T-cell (primary cell): ENCODE measurements around the gene SELENOW. TPM values are rescaled to one million over a fixed set of nuclear protein-coding genes. Genes with fewer than 3 reads are reported as not detected.

ENCODE experiments used
- ATAC-seq, 4 experiments: fragments of 200-7000 bp in 3 of 4; fragments of 150-1000 bp in 1 of 4; cut with Tn5 transposase; replicated peaks in 1 of 4; 1 replicate in 3 of 4; 2 replicates in 1 of 4; pipeline ENCODE4 v1.10.0; 2021; ENCODE audit warnings: moderate library complexity in 3 of 4, mild to moderate bottlenecking in 2 of 4, moderate number of reproducible peaks in 1 of 4
- CTCF ChIA-PET, 2 donors: fragments of 300-600 bp; sonication (Branson Sonifier 250); formaldehyde crosslinking; loops; one replicate each; lab custom pipeline; 2022; ENCODE audit warnings: antibody characterized with exemption in 2 of 2; lab: Charles Lee
- POLR2A ChIA-PET, 2 donors: fragments of 300-600 bp; sonication (Branson Sonifier 250); formaldehyde crosslinking; loops; one replicate each; lab custom pipeline; 2022; ENCODE audit warnings: antibody characterized with exemption in 2 of 2; lab: Charles Lee
- DNase-seq, 35 experiments: peaks; one replicate each; pipeline versions ENCODE4 v3.0.0 to v3.0.0-alpha.2; 2013 to 2023
- H3K27ac ChIP-seq: one replicate; pipeline ENCODE4 v1.5.1; 2013; ENCODE audit warnings: low read length
- H3K27me3 ChIP-seq, 2 experiments: replicated peaks in 1 of 2; 1 replicate in 1 of 2; 2 replicates in 1 of 2; pipeline versions ENCODE4 v1.6.1 to v1.7.0; 2013; ENCODE audit warnings: low read length in 1 of 2, mixed read lengths in 1 of 2; ENCODE audit not compliant: control insufficient read depth in 2 of 2, insufficient read depth in 2 of 2; ENCODE audit errors: extremely low read depth in 1 of 2
- H3K36me3 ChIP-seq, 2 donors: 1 replicate in 1 of 2; 2 replicates in 1 of 2; pipeline versions ENCODE4 v1.6.1 to v1.7.0; 2013; ENCODE audit warnings: low read length in 1 of 2; ENCODE audit not compliant: control insufficient read depth in 2 of 2, insufficient read depth in 1 of 2; ENCODE audit errors: extremely low read depth in 1 of 2
- H3K4me1 ChIP-seq, 2 experiments: 1 replicate in 1 of 2; 2 replicates in 1 of 2; pipeline versions ENCODE4 v1.6.1 to v1.7.0; 2013; ENCODE audit warnings: low read length in 2 of 2, mixed read lengths in 1 of 2; ENCODE audit not compliant: insufficient read depth in 2 of 2, control insufficient read depth in 1 of 2; ENCODE audit errors: extremely low read depth in 1 of 2
- H3K4me3 ChIP-seq, 2 donors: 1 replicate in 1 of 2; 2 replicates in 1 of 2; pipeline versions ENCODE4 v1.5.1 to v1.7.0; 2013; ENCODE audit warnings: mild to moderate bottlenecking in 2 of 2, low read length in 1 of 2, moderate library complexity in 1 of 2; ENCODE audit not compliant: control insufficient read depth in 1 of 2; ENCODE audit errors: extremely low read depth in 1 of 2
- H3K9me3 ChIP-seq: 2 replicates; pipeline ENCODE4 v1.7.0; 2013
- H3K27ac Mint-ChIP-seq, 2 donors: one replicate each; pipeline ENCODE4 v1.8.0; 2020 to 2021; ENCODE audit warnings: mild to moderate bottlenecking in 2 of 2, mixed read lengths in 2 of 2
- H3K27me3 Mint-ChIP-seq, 2 donors: one replicate each; pipeline ENCODE4 v1.8.0; 2021 to 2022; ENCODE audit warnings: mixed read lengths in 2 of 2
- H3K36me3 Mint-ChIP-seq: one replicate; pipeline ENCODE4 v1.8.0; 2021; ENCODE audit warnings: mixed read lengths
- H3K4me1 Mint-ChIP-seq, 3 donors: one replicate each; pipeline ENCODE4 v1.8.0; 2020 to 2022; ENCODE audit warnings: mixed read lengths in 3 of 3, mild to moderate bottlenecking in 1 of 3
- H3K4me3 Mint-ChIP-seq, 3 donors: one replicate each; pipeline ENCODE4 v1.8.0; 2020 to 2022; ENCODE audit warnings: mild to moderate bottlenecking in 3 of 3, mixed read lengths in 3 of 3, moderate library complexity in 3 of 3
- H3K9me3 Mint-ChIP-seq, 3 donors: one replicate each; pipeline ENCODE4 v1.8.0; 2020 to 2022; ENCODE audit warnings: mixed read lengths in 3 of 3
- WGBS: methylation state at CpG from one replicate; pipeline ENCODE4 v1.1.5; 2013; ENCODE audit warnings: missing lambda C conversion rate; ENCODE audit not compliant: insufficient coverage; 5-methylcytosine and 5-hydroxymethylcytosine counted together
- total RNA-seq, 35 experiments: library from RNA in 6 of 35; stranded (reverse) in 6 of 35; fragments of 120-200 nt in 1 of 35; gene quantifications; one replicate each; pipeline versions ENCODE4 v1.2.1 to v1.2.4 and lab custom pipeline; 2013 to 2026

The SELENOW gene
- 100 to 1,000 TPM in 4 of 5 donors, 10 to 100 TPM in 1; 91.5 to 111 (median 101) TPM for total RNA-seq
- total RNA-seq (2013) = 199 TPM
- 27.0 to 80.5 (median 54.0) reads per million in 29 experiments for total RNA-seq (lab: John Stamatoyannopoulos, UW)

- POLR2A ChIA-PET = no interaction called here
- no peaks in the 10 kb centered on the region for H3K27me3 ChIP-seq
- DNase-seq (peak; percentile 27 to 88 (median 61)), ATAC-seq (peak; percentile 92 to 93 (median 93))
- under 1% methylated on average over 41 of the region's 65 CpGs for WGBS
- Mint-ChIP-seq H3K4me3 (peak within 1 kb of the TSS; percentile 94 to 96 (median 95)), H3K9me3 (no peaks in the 10 kb centered on the region), H3K4me1 (peaks cover 26 to 38% (median 38%) of the 10 kb centered on the region in 3 donors), H3K27me3 (no peaks in the 10 kb centered on the region), H3K36me3 (peaks cover 19% of the 10 kb centered on the region), H3K27ac (peak within 1 kb of the TSS; percentile 93 to 97)
- CTCF ChIA-PET = no interaction called here
- H3K9me3 ChIP-seq = no peaks in the 10 kb centered on the region
- peaks cover 8 to 14% of the 10 kb centered on the region in 2 donors for H3K36me3 ChIP-seq
- peak within 1 kb of the TSS; percentile 99 for H3K27ac ChIP-seq
- H3K4me1 ChIP-seq = peaks cover 0 to 36% of the 10 kb centered on the region in 2 experiments
- peak within 1 kb of the TSS; percentile 80 to 83 for H3K4me3 ChIP-seq
Measured at GRCh38 chr19:47778049-47778953, at the start of gene SELENOW. Gene SELENOW (plus strand): TSS chr19:47778703. CDS start chr19:47778786, 83 bp downstream.

GRCh38 chr19:47729468-47729798, 49.1 kb upstream of the SELENOW start:
- Mint-ChIP-seq H3K36me3 (no peaks in the 10 kb centered on the region), H3K4me3 (peak overlapping the region; percentile 43 to 63 (median 56)), H3K27me3 (peaks cover 29 to 44% of the 10 kb centered on the region in 2 donors), H3K4me1 (peaks cover 14 to 18% (median 16%) of the 10 kb centered on the region in 3 donors), H3K9me3 (no peaks in the 10 kb centered on the region), H3K27ac (peak overlapping the region in 1 of 2 donors; percentile 9)
- CTCF ChIA-PET = no interaction called here
- Histone ChIP-seq H3K4me3 (peak overlapping the region in 1 of 2 donors; percentile 62), H3K27ac (no peak overlapping the region), H3K27me3 (peaks cover 0 to 63% of the 10 kb centered on the region in 2 experiments), H3K36me3 (no peaks in the 10 kb centered on the region), H3K9me3 (no peaks in the 10 kb centered on the region), H3K4me1 (peaks cover 0 to 16% of the 10 kb centered on the region in 2 experiments)
- WGBS = 16% methylated on average over 6 of the region's 9 CpGs
- DNase-seq = no peak
- peak in 3 of 4 experiments; percentile 29 to 64 (median 36) for ATAC-seq
- POLR2A ChIA-PET = no interaction called here

GRCh38 chr19:47729799-47730520, 48.5 kb upstream of the SELENOW start:
- Mint-ChIP-seq H3K36me3 (no peaks in the 10 kb centered on the region), H3K27me3 (peaks cover 29 to 42% of the 10 kb centered on the region in 2 donors), H3K4me1 (peaks cover 14 to 18% (median 16%) of the 10 kb centered on the region in 3 donors), H3K9me3 (no peaks in the 10 kb centered on the region), H3K27ac (peak overlapping the region in 1 of 2 donors; percentile 55), H3K4me3 (peak overlapping the region; percentile 48 to 63 (median 56))
- H3K4me3 ChIP-seq = peak overlapping the region in 1 of 2 donors; percentile 62
- no peak overlapping the region for H3K27ac ChIP-seq
- peak in 6 of 35 experiments; percentile 18 to 33 (median 22) for DNase-seq
- H3K4me1 ChIP-seq = peaks cover 0 to 16% of the 10 kb centered on the region in 2 experiments
- WGBS = 6% methylated on average over 26 of the region's 30 CpGs
- ChIA-PET POLR2A (no interaction called here), CTCF (interaction anchor here in 1 of 2 donors (0.6 kb wide), 1 partner anchor 33 kb away, joined by 3 read pairs; no protein-coding TSS in a partner anchor)
- ATAC-seq = peak in 3 of 4 experiments; percentile 37 to 81 (median 51)
- H3K9me3 ChIP-seq = no peaks in the 10 kb centered on the region
- peaks cover 0 to 66% of the 10 kb centered on the region in 2 experiments for H3K27me3 ChIP-seq
- no peaks in the 10 kb centered on the region for H3K36me3 ChIP-seq

- H3K36me3 ChIP-seq = no peaks in the 10 kb centered on the region
- ATAC-seq (no peak), DNase-seq (no peak)
- peaks cover 0 to 60% of the 10 kb centered on the region in 2 experiments for H3K27me3 ChIP-seq
- POLR2A ChIA-PET = no interaction called here
- no peak overlapping the region for H3K27ac ChIP-seq
- no peaks in the 10 kb centered on the region for H3K9me3 ChIP-seq
- Mint-ChIP-seq H3K27me3 (peaks cover 29 to 40% of the 10 kb centered on the region in 2 donors), H3K4me3 (peak overlapping the region; percentile 48 to 63 (median 56)), H3K4me1 (peaks cover 14 to 18% (median 16%) of the 10 kb centered on the region in 3 donors), H3K36me3 (no peaks in the 10 kb centered on the region), H3K9me3 (no peaks in the 10 kb centered on the region), H3K27ac (no peak overlapping the region)
- H3K4me3 ChIP-seq = no peak overlapping the region
- peaks cover 0 to 16% of the 10 kb centered on the region in 2 experiments for H3K4me1 ChIP-seq
- WGBS = 74% methylated on average over 4 of the region's 8 CpGs
- CTCF ChIA-PET = interaction anchor here in 1 of 2 donors (0.6 kb wide), 1 partner anchor 33 kb away, joined by 3 read pairs; no protein-coding TSS in a partner anchor
Measured at GRCh38 chr19:47730521-47730889, 48.0 kb upstream of the SELENOW start.

GRCh38 chr19:47730910-47731309, 47.6 kb upstream of the SELENOW start:
- Histone ChIP-seq H3K27me3 (peaks cover 0 to 56% of the 10 kb centered on the region in 2 experiments), H3K27ac (no peak overlapping the region), H3K36me3 (no peaks in the 10 kb centered on the region), H3K4me1 (peaks cover 0 to 16% of the 10 kb centered on the region in 2 experiments), H3K9me3 (no peaks in the 10 kb centered on the region), H3K4me3 (no peak overlapping the region)
- H3K27ac Mint-ChIP-seq = no peak overlapping the region
- DNase-seq (no peak), ATAC-seq (no peak)
- H3K9me3 Mint-ChIP-seq = no peaks in the 10 kb centered on the region
- ChIA-PET CTCF (interaction anchor here (0.6 to 0.7 kb wide), 2 partner anchors 344 to 436 kb away, joined by 3 to 4 read pairs; no protein-coding TSS in a partner anchor), POLR2A (interaction anchor here in 1 of 2 donors (0.7 kb wide), 2 partner anchors 15 to 1188 kb away, joined by 4 to 5 read pairs; no protein-coding TSS in a partner anchor)
- peaks cover 14 to 18% (median 16%) of the 10 kb centered on the region in 3 donors for H3K4me1 Mint-ChIP-seq
- 92% methylated on average over 3 of the region's 8 CpGs for WGBS
- H3K36me3 Mint-ChIP-seq = no peaks in the 10 kb centered on the region
- H3K4me3 Mint-ChIP-seq = no peak overlapping the region
- H3K27me3 Mint-ChIP-seq = peaks cover 29 to 39% of the 10 kb centered on the region in 2 donors
